GM21423 (cell line): Measurements from ENCODE around the gene HSPE1.
"Not testable (repeated sequence)": the region's sequence is repeated elsewhere in the genome, so short reads cannot be mapped to it uniquely, and the experiment has no call there.

ENCODE experiments used
- ATAC-seq: cut with Tn5 transposase; IDR thresholded peaks from one replicate; pipeline ENCODE4 v1.9.1; 2021; ENCODE audit warnings: mild to moderate bottlenecking, moderate library complexity; ENCODE audit not compliant: unreplicated experiment

HSPE1 gene

GRCh38 chr2:197499594-197500502 is at the start of gene HSPE1, which contains the start of gene HSPD1:
Gene HSPE1, plus strand, starts transcription at chr2:197500379. Its CDS starts 58 bp downstream, at chr2:197500437.
Gene HSPD1, minus strand, starts transcription at chr2:197499840. Its CDS starts 992 bp downstream, at chr2:197498848.
- peak; percentile 83 for ATAC-seq

GRCh38 chr2:197450465-197450864 is 49.7 kb upstream of the HSPE1 start:
- ATAC-seq, result no peak

DNA sequence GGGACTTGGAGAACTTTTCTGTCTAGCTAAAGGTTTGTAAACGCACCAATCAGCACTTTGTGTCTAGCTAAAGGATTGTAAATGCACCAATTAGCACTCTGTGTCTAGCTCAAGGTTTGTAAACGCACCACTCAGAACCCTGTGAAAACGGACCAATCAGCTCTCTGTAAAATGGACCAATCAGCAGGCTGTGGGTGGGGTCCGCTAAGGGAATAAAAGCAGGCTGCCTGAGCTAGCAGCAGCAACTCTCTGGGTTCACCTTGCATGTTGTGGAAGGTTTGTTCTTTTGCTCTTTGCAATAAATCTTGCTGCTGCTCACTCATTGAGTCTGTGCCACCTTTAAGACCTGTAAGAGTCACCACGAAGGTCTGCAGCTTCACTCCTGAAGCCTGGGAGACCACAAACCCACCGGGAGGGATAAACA is 49.2 kb upstream of the HSPE1 start:
- ATAC-seq, result not testable (repeated sequence)

DNA sequence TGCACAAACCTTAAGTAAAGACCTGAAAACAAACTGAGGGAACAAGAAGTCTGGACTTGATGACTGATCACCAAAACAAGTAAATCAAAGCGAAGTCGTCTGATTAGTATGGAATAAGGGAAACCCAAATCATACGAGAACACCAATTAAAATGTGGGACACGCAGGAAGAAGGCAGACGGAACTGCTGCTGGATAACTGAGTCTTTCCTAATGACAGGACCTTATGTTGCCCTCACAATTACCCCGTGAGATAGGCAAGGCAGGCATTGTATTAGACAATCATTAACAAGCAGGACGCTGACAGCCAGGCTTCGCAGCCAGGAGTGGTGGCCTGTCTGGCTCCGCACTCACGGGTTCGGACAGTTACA is 47.4 kb upstream of the HSPE1 start:
- ATAC-seq, result no peak

GRCh38 chr2:197453123-197453913 is 46.9 kb upstream of the HSPE1 start, which contains the start of gene COQ10B:
Gene COQ10B, plus strand, starts transcription at chr2:197453552. Its CDS starts 9 bp downstream, at chr2:197453561.
- ATAC-seq, result peak; percentile 94

DNA sequence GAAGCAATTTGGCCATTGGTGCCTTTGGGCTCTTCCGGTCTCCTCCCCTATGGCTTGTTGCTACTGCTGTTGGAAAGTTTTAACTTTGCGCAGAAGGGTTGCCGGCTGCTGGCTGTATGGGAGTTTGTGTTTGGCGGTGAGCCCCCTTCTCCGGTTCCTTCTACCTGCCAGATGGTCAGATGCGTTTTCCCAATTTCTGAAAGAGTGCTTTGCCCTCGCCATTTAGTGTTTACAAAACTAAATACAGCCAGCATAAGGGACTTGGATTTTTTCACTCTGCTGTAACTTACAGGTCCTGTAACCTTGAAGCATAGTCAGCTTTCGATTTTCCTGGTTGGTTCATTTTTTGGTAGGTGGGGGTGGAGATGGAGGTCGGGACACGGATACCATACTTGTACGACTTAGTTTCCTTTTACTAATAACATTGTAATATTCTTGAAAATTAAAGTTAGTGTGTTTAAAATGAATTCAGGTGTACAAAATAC is 46.2 kb upstream of the HSPE1 start:
- peak; percentile 32 for ATAC-seq

DNA sequence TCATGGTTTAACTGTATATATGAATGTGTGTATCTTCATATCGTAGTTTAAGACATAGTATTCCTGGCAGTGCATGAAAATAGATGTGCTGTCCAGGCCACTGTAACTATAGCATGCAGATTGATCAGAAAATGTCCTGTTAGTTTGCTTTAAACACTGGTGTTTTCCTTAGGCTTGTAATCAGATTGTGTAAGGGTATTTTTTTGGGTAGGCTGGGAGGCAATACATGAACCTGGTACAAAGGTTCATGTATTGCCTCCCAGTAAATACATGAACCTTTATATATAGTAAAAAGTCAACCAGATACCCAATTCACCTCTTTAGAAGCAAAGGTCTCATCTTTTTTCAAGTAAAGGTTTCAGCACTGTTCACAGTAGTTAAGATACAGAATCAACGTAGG is 45.3 kb upstream of the HSPE1 start:
- no peak for ATAC-seq

GRCh38 chr2:197455428-197455827 is 44.8 kb upstream of the HSPE1 start:
- ATAC-seq, result no peak

DNA sequence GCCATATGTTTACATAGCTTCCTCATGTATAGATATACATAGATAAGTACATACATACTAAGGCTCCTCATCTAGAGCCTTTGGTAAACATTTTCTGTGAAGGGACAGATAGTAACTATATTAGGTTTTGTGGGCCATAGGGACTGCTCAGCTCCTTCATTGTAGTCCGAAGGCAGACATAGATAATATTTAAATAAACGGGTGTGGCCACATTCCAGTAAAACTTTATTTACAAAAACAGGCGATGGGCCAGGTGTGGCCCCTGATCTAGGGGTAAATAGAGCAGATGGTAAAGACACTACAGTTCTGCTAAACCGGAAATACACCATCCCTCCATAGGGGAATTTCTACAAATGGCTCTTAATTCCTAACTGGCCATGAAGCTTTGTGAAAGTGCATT is 39.5 kb upstream of the HSPE1 start:
- ATAC-seq, result no peak

GRCh38 chr2:197461057-197461456 is 39.1 kb upstream of the HSPE1 start:
- ATAC-seq, result no peak

DNA sequence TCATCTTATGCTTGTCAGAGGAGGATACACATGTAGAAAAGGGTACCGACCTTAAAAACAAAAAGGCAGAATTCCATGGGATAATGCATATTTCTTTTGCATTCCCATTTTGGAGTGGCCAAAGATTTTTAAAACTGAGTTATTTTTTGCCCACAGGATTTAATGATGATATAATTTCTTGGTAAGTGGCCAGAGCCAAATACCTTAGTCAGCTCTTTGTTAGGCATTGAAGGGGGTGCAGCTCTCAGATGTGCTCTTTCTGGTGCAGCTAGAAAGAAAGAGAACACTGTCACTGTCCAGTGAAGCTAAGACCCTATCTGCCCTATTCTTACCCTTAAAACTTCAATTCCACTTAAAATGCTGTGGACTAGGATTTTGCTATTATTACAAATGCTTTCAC is 36.0 kb upstream of the HSPE1 start:
- no peak for ATAC-seq

DNA sequence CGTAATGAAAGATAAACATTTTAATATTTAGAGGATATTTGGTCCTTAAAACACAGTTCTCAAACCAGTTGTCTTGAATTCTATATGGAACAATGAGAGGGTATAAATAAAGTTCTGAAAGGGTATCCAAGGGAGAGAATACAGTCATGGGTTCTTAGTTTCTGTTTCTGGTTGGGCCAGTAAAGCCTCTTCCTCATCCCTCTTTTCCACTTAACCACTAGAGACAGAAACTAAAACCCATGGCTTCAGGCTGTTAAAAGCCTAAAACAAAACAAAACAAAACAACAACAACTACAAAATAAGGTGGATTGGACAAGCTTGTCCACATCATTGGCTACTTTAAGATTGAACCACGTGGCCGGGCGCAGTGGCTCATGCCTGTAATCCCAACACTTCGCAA is 28.0 kb upstream of the HSPE1 start:
- ATAC-seq, result no peak

DNA sequence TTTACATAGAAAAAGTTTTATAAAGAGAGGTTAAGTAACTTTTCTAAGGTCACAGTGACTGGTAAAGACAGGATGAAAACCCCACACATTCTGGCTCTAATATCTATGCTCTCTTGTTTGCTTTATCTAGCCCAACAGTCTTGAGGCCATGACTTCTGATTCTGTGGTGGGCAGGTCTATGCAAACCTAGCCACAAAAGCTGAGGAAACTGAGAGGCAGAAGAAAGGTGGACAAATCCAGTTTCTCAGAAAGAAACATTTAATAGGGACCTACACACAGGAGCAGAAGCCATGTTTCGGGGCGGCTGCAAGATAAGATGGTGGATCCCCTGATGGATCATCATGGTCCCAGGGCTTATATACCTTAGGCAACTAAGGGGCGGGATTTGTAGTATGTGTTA is 22.4 kb upstream of the HSPE1 start:
- no peak for ATAC-seq

DNA sequence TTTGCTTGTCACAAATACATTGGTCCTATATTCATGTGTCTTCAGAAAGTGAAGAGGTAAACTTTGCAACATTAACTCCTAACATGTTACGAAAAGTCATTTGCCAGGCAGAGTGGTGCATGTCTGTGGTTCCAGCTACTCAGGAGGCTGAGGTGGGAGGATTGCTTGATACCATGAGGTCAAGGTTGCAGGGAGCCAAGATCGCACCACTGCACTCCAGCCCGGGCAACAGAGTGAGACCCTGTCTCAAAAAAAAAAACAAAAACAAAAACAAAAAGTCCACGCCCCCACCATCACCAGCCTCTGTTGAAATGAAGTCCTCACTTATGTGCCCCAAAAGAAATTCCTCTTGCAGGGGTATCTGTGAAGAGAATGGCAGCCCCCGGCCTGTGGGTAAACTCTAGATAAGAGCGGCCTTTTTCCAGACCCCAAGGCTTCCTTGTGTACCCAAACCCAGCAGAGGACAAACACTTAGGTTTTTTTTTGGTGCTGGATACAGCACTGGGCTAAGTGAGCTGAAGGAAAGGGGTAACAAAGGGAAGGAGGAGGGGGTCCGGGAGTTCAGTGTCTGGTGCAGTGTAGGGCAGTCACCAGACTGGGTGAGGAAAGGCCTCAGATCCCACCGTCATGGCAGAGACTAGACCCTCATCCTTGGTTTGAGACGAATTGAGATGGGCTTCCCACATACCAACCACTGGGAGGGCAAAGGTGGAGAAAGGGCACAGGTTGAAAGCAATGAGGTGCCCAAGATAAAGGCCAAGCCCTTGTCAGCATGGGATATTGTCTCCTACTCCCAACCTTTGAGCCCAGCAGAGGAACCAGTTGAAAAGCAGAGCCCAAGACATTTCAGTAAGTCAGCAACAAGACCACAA is 19.8 kb upstream of the HSPE1 start:
- ATAC-seq, result no peak

DNA sequence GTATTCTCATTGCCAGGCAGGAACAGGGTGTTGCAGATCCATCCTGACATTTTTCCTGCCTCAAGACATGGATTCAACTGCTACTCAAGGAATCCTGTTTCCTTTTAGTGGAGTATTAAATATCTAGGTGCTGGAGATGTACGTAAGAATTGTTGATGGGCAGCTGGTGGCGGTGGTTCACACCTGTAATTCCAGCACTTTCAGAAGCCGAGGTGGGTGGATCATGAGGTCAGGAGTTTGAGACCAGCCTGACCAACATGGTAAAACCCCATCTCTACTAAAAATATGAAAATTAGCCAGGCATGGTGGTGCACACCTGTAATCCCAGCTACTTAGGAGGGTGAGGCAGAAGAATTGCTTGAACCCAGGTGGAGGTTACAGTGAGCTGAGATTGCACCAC is 15.9 kb upstream of the HSPE1 start:
- ATAC-seq, result not testable (repeated sequence)

DNA sequence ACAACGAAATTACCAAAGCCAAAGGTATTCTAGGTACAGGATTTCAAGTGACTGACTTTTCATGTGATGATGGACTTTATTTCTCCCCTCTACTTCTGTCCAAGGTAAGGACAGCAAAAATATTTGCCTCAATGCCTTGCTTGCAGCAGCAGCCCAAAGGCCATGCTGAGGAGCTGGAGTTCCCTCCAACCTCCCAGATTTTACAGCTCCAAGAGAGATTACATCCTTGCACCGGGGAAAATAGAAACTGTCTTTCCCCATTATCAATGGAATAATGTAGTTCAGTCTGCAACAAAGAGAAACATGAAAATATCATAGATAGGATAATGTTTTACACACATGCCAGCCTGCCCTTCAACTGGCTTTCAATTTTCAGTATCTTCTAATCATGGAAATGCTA is 14.0 kb upstream of the HSPE1 start:
- ATAC-seq, result no peak

- no peak for ATAC-seq
Measured at GRCh38 chr2:197487385-197487784, 12.8 kb upstream of the HSPE1 start.

GRCh38 chr2:197495433-197496134 is 4.6 kb upstream of the HSPE1 start:
- no peak for ATAC-seq

DNA sequence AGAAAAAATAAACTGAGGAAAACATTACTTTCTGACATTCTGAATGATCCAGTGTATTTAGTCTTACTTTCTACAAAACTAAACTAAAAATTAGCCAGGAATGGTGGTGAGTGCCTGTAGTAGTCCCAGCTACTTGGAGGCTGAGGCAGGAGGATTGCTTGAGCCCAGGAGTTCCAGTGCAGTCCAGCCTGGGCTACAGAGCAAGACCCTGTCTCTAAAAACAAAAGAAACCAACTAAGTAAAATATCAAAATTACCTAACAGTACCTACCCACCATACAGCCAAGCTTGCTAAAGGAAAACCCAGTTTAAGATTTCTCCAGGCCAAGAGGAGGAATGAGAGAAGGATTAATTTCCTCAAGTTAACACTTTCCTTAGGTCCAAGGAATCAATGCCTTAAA is 3.5 kb upstream of the HSPE1 start:
- ATAC-seq, result no peak

DNA sequence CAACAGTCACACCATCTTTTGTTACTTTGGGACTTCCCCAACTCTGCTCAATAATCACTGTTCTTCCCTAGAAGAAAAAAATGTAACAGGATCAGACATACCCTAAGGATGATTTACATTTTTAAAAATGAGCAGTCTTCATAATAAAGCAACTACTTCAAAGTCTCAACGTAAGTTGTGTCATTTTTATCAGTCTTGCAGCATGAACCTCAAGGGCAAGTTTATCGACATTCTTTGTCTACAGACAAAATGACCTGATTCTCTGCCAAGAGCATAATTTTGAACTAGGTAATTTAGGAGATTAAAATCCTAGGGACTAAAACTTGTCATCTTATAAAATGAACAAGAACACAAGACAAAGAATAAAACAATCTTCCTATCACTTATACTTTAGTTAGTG is 2.9 kb upstream of the HSPE1 start:
- no peak for ATAC-seq
